Hepatocyte (in vitro differentiated cells): ENCODE measurements around the gene NANOS3.

Source experiments
- EZH2 ChIP-seq: fragments of 200-600 bp; sonication (generic); IDR thresholded peaks from 2 replicates; pipeline ENCODE4 v1.6.1; 2016; ENCODE audit warnings: antibody characterized with exemption, mild to moderate bottlenecking, borderline replicate concordance
- EZH2phosphoT487 ChIP-seq: fragments of 200-600 bp; sonication (generic); IDR thresholded peaks from one replicate; pipeline ENCODE4 v1.6.1; 2018; ENCODE audit warnings: antibody characterized with exemption, mild to moderate bottlenecking, low read depth, moderate library complexity; ENCODE audit not compliant: unreplicated experiment, severe bottlenecking
- TF ChIP-seq, protein P1 (sequence below): fragments of 200-600 bp; sonication (generic); IDR thresholded peaks from 2 replicates; pipeline ENCODE4 v1.5.1; 2016; ENCODE audit warnings: antibody characterized with exemption, mild to moderate bottlenecking; ENCODE audit not compliant: poor library complexity

GRCh38 chr19:13861392-13861713 lies 15.6 kb upstream of the NANOS3 start:
- TF ChIP-seq EZH2 (no peak), EZH2phosphoT487 (no peak)
- TF ChIP-seq, protein P1, sequence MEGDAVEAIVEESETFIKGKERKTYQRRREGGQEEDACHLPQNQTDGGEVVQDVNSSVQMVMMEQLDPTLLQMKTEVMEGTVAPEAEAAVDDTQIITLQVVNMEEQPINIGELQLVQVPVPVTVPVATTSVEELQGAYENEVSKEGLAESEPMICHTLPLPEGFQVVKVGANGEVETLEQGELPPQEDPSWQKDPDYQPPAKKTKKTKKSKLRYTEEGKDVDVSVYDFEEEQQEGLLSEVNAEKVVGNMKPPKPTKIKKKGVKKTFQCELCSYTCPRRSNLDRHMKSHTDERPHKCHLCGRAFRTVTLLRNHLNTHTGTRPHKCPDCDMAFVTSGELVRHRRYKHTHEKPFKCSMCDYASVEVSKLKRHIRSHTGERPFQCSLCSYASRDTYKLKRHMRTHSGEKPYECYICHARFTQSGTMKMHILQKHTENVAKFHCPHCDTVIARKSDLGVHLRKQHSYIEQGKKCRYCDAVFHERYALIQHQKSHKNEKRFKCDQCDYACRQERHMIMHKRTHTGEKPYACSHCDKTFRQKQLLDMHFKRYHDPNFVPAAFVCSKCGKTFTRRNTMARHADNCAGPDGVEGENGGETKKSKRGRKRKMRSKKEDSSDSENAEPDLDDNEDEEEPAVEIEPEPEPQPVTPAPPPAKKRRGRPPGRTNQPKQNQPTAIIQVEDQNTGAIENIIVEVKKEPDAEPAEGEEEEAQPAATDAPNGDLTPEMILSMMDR, result no peak
